ENCODE data around the gene TOP3B. TPM values are rescaled to one million over a fixed set of nuclear protein-coding genes. Genes with fewer than 3 reads are reported as not detected.

TOP3B gene
- total RNA-seq, 1 experiment from 2014 or later, result 29.1 TPM

DNA sequence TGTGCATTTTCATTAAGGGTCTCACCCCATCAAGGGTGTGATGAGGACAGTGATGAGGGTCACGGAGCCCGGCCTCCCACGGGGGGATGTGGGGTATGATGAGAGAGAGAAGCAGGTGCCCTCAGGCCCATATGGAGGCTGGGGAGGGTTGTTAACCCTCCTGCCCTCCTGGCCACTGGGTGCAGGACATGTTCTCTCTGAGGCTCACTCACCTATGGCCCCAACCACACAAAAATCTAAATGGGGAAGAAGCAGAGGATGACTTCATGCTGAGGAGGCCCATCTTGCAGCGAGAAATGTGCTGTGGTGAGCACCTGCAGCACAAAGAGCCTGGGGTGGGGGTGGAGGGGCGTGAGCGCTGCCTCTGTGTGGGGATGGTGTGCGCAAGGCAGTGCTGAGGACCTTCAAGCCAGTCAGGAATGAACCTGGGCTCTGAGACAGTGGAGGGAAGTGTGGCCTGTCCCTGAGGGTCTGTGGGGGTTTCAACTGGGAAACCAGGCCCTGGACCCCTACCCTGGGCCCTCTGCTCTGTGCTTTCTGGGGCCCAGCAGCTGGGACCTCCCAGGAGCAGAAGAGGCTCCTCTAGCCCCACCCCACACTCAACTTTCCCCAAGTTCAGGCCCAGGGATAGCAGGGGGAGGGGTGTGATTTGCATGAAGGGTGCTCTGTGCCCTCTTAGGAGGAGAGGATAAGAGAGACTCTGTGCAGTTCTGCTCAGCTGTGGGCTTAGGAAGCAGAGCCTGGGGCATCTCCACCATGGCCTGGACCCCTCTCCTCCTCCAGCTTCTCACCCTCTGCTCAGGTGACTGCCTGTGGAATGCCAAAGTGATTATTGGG is 43.0 kb upstream of the TOP3B start:
- intact Hi-C loops (cut with micrococcal nuclease; ENCODE audit: unreplicated experiment) (no loop called here), in situ Hi-C loops (cut with HindIII; ENCODE audit: low pct_unique_long_range_greater_than_20kb, low sequenced_read_pairs) (no loop called here)
- no peak overlapping the region for H3K27ac ChIP-seq (ENCODE audit: low read length)
- H3K4me1 ChIP-seq (ENCODE audit: control insufficient read depth, insufficient read depth, low read length), result no peaks in the 10 kb centered on the region
- no peak for ATAC-seq
- no peaks in the 10 kb centered on the region for H3K9me3 ChIP-seq (ENCODE audit: control insufficient read depth, insufficient read depth, low read depth, low read length)
- no peaks in the 10 kb centered on the region for H3K36me3 ChIP-seq (ENCODE audit: control insufficient read depth, insufficient read depth, low read length)
- H3K4me3 ChIP-seq (ENCODE audit: low read depth in 2 of 2, low read length in 2 of 2), result no peak overlapping the region
- CTCF ChIA-PET, result no interaction called here
- TF ChIP-seq TCF7L2 (IDR thresholded peaks at IDR 0.05; ENCODE audit: low read depth, low read length) (no peak), POLR2AphosphoS5 (IDR thresholded peaks at IDR 0.05; ENCODE audit: low read depth, low read length) (no peak), SIN3A (IDR thresholded peaks at IDR 0.05; ENCODE audit: borderline replicate concordance, insufficient read depth, low read depth, low read length) (no peak)
- TF ChIP-seq, protein P1, sequence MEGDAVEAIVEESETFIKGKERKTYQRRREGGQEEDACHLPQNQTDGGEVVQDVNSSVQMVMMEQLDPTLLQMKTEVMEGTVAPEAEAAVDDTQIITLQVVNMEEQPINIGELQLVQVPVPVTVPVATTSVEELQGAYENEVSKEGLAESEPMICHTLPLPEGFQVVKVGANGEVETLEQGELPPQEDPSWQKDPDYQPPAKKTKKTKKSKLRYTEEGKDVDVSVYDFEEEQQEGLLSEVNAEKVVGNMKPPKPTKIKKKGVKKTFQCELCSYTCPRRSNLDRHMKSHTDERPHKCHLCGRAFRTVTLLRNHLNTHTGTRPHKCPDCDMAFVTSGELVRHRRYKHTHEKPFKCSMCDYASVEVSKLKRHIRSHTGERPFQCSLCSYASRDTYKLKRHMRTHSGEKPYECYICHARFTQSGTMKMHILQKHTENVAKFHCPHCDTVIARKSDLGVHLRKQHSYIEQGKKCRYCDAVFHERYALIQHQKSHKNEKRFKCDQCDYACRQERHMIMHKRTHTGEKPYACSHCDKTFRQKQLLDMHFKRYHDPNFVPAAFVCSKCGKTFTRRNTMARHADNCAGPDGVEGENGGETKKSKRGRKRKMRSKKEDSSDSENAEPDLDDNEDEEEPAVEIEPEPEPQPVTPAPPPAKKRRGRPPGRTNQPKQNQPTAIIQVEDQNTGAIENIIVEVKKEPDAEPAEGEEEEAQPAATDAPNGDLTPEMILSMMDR (IDR thresholded peaks at IDR 0.05), result no peak
- TF ChIP-seq, protein P2, sequence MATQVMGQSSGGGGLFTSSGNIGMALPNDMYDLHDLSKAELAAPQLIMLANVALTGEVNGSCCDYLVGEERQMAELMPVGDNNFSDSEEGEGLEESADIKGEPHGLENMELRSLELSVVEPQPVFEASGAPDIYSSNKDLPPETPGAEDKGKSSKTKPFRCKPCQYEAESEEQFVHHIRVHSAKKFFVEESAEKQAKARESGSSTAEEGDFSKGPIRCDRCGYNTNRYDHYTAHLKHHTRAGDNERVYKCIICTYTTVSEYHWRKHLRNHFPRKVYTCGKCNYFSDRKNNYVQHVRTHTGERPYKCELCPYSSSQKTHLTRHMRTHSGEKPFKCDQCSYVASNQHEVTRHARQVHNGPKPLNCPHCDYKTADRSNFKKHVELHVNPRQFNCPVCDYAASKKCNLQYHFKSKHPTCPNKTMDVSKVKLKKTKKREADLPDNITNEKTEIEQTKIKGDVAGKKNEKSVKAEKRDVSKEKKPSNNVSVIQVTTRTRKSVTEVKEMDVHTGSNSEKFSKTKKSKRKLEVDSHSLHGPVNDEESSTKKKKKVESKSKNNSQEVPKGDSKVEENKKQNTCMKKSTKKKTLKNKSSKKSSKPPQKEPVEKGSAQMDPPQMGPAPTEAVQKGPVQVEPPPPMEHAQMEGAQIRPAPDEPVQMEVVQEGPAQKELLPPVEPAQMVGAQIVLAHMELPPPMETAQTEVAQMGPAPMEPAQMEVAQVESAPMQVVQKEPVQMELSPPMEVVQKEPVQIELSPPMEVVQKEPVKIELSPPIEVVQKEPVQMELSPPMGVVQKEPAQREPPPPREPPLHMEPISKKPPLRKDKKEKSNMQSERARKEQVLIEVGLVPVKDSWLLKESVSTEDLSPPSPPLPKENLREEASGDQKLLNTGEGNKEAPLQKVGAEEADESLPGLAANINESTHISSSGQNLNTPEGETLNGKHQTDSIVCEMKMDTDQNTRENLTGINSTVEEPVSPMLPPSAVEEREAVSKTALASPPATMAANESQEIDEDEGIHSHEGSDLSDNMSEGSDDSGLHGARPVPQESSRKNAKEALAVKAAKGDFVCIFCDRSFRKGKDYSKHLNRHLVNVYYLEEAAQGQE (IDR thresholded peaks at IDR 0.05; ENCODE audit: insufficient read depth in 1 of 2, low read depth in 2 of 2, low read length in 1 of 2), result no peak
- H3K27me3 ChIP-seq (ENCODE audit: control insufficient read depth, insufficient read depth, low read length), result no peaks in the 10 kb centered on the region
- BruUV-seq (replicated peaks), result no TSS peak
- POLR2A ChIA-PET, result no interaction called here
- DNase-seq (ENCODE audit: low read depth, low spot score), result no peak

DNA sequence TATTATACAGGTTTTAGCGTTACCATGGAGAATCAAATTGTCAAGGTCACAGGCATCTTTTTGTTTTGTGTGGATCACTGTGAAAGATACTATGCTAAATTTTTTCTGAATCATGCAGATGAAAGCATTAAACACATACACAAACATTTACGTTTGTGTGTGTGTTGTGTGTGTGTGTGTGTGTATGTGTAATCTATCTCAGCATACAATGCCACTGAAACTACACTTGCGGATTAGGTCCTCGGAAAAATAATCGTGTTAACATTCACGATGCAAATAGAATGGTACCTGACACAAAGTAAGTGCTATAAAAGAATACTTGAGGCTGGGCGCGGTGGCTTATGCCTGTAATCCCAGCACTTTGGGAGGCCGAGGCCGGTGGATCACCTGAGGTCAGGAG is 41.9 kb upstream of the TOP3B start:
- no peak for ATAC-seq
- in situ Hi-C loops (cut with HindIII; ENCODE audit: low pct_unique_long_range_greater_than_20kb, low sequenced_read_pairs), result no loop called here
- no peak for TF ChIP-seq SIN3A (IDR thresholded peaks at IDR 0.05; ENCODE audit: borderline replicate concordance, insufficient read depth, low read depth, low read length)
- no peak for TF ChIP-seq TCF7L2 (IDR thresholded peaks at IDR 0.05; ENCODE audit: low read depth, low read length)
- TF ChIP-seq, protein P2 (IDR thresholded peaks at IDR 0.05; ENCODE audit: insufficient read depth in 1 of 2, low read depth in 2 of 2, low read length in 1 of 2), result no peak
- TF ChIP-seq, protein P1 (IDR thresholded peaks at IDR 0.05), result no peak
- TF ChIP-seq POLR2AphosphoS5 (IDR thresholded peaks at IDR 0.05; ENCODE audit: low read depth, low read length), result no peak
- POLR2A ChIA-PET, result no interaction called here
- intact Hi-C loops (cut with micrococcal nuclease; ENCODE audit: unreplicated experiment), result no loop called here
- no peak for DNase-seq (ENCODE audit: low read depth, low spot score)
- CTCF ChIA-PET, result no interaction called here
- BruUV-seq (replicated peaks), result no TSS peak
- Histone ChIP-seq H3K27ac (ENCODE audit: low read length) (no peak overlapping the region), H3K36me3 (ENCODE audit: control insufficient read depth, insufficient read depth, low read length) (no peaks in the 10 kb centered on the region), H3K4me1 (ENCODE audit: control insufficient read depth, insufficient read depth, low read length) (no peaks in the 10 kb centered on the region), H3K27me3 (ENCODE audit: control insufficient read depth, insufficient read depth, low read length) (no peaks in the 10 kb centered on the region), H3K9me3 (ENCODE audit: control insufficient read depth, insufficient read depth, low read depth, low read length) (no peaks in the 10 kb centered on the region), H3K4me3 (ENCODE audit: low read depth in 2 of 2, low read length in 2 of 2) (no peak overlapping the region)
